Gastrocnemius medialis (tissue), 4 donors: ENCODE measurements around the gene CSF3.

ENCODE experiments used
- POLR2A ChIP-seq, 2 donors: fragments of 450-650 bp; IDR thresholded peaks; one replicate each; pipeline ENCODE4 v1.6.1; 2017; ENCODE audit warnings: antibody characterized with exemption in 2 of 2, mild to moderate bottlenecking in 2 of 2, moderate library complexity in 2 of 2
- TF ChIP-seq, protein P1 (sequence below), 5 experiments: fragments of 450-650 bp in 3 of 5; fragments of 200-600 bp in 2 of 5; sonication (generic) in 2 of 5; IDR thresholded peaks in 4 of 5; conservative IDR thresholded peaks in 1 of 5; 1 replicate in 4 of 5; 2 replicates in 1 of 5; pipeline ENCODE4 v1.5.1; 2016 to 2019; ENCODE audit warnings: antibody characterized with exemption in 5 of 5, mild to moderate bottlenecking in 3 of 5, moderate library complexity in 3 of 5

DNA sequence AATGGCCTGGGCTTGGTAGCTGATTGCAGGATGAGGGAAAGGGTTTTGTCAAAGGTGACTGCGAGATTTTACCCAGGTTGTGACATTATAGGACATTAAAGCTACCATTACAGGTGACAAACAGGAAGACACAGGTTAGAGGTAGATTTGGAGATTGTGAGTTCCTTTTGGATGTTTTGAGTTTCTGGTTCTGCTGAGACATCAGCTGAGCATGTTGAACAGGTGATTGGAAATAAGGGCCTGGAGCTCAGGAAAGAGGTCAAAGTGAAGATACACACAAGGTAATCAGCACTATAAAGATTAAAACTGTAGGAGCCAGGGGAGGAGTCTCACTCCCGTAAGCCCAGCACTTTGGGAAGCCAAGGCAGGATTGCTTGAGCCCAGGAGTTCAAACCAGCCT is 46.5 kb upstream of the CSF3 start:
- TF ChIP-seq, protein P1, sequence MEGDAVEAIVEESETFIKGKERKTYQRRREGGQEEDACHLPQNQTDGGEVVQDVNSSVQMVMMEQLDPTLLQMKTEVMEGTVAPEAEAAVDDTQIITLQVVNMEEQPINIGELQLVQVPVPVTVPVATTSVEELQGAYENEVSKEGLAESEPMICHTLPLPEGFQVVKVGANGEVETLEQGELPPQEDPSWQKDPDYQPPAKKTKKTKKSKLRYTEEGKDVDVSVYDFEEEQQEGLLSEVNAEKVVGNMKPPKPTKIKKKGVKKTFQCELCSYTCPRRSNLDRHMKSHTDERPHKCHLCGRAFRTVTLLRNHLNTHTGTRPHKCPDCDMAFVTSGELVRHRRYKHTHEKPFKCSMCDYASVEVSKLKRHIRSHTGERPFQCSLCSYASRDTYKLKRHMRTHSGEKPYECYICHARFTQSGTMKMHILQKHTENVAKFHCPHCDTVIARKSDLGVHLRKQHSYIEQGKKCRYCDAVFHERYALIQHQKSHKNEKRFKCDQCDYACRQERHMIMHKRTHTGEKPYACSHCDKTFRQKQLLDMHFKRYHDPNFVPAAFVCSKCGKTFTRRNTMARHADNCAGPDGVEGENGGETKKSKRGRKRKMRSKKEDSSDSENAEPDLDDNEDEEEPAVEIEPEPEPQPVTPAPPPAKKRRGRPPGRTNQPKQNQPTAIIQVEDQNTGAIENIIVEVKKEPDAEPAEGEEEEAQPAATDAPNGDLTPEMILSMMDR (IDR thresholded peaks at IDR 0.05 in 4 of 5, conservative IDR thresholded peaks at IDR 0.05 in 1 of 5), result no peak
- TF ChIP-seq POLR2A (IDR thresholded peaks at IDR 0.05), result no peak
